H1 (cell line): ENCODE measurements around the gene GLRX. TPM values are rescaled to one million over a fixed set of nuclear protein-coding genes. Genes with fewer than 3 reads are reported as not detected.
"Not testable (repeated sequence)": the region's sequence is repeated elsewhere in the genome, so short reads cannot be mapped to it uniquely, and the experiment has no call there.

ENCODE experiments used
- CTCF ChIA-PET: fragments of 300-600 bp; sonication (Branson Sonifier 250); formaldehyde crosslinking; loops from one replicate; lab custom pipeline; 2021; ENCODE audit not compliant: partially characterized antibody; lab: Charles Lee
- POLR2A ChIA-PET: fragments of 300-600 bp; sonication (Branson Sonifier 250); formaldehyde crosslinking; loops from one replicate; lab custom pipeline; 2021; ENCODE audit warnings: inconsistent platforms; ENCODE audit not compliant: partially characterized antibody; lab: Charles Lee
- DNase-seq, 2 experiments: peaks; one replicate each; pipeline versions ENCODE4 v3.0.0 to v3.0.0-alpha.2; 2010 to 2022; ENCODE audit warnings: low spot score in 2 of 2, low read depth in 1 of 2, mixed read lengths in 1 of 2
- FAIRE-seq: peaks from 2 replicates; lab custom pipeline; 2011; peaks lifted over from hg19 to GRCh38; lab: Jason Lieb, UNC
- H2AFZ ChIP-seq: 2 replicates; pipeline ENCODE4 v1.8.1; 2012; ENCODE audit warnings: low read length, inconsistent platforms
- H2AK5ac ChIP-seq: 2 replicates; pipeline ENCODE4 v1.6.1; 2013; ENCODE audit warnings: low read depth, low read length
- H2BK120ac ChIP-seq: replicated peaks from 2 replicates; pipeline ENCODE3; 2013; ENCODE audit warnings: low read depth, low read length, inconsistent platforms
- H2BK12ac ChIP-seq: 2 replicates; pipeline ENCODE4 v1.6.1; 2013; ENCODE audit warnings: low read depth, low read length
- H2BK15ac ChIP-seq: 2 replicates; pipeline ENCODE4 v1.6.1; 2013; ENCODE audit warnings: low read length
- H2BK20ac ChIP-seq: 2 replicates; pipeline ENCODE4 v1.6.1; 2013; ENCODE audit warnings: low read length
- H2BK5ac ChIP-seq: 2 replicates; pipeline ENCODE4 v1.6.1; 2013; ENCODE audit warnings: low read depth, low read length
- H3K14ac ChIP-seq: 2 replicates; pipeline ENCODE4 v1.6.1; 2013; ENCODE audit warnings: inconsistent platforms; ENCODE audit not compliant: insufficient read length
- H3K18ac ChIP-seq: 2 replicates; pipeline ENCODE4 v1.6.1; 2013; ENCODE audit warnings: low read length; ENCODE audit errors: extremely low read depth
- H3K23ac ChIP-seq: 2 replicates; pipeline ENCODE4 v1.6.1; 2013; ENCODE audit warnings: inconsistent platforms; ENCODE audit not compliant: insufficient read length
- H3K23me2 ChIP-seq: 2 replicates; pipeline ENCODE4 v1.6.1; 2013; ENCODE audit warnings: low read depth, low read length
- H3K27ac ChIP-seq: 2 replicates; pipeline ENCODE4 v1.6.1; 2011; ENCODE audit warnings: low read depth, low read length, inconsistent platforms
- H3K27me3 ChIP-seq, 4 experiments: replicated peaks in 1 of 4; 1 replicate in 1 of 4; 2 replicates in 3 of 4; pipeline versions ENCODE4 v1.6.1 to v1.8.1; 2011 to 2013; ENCODE audit warnings: low read length in 3 of 4, mild to moderate bottlenecking in 3 of 4, inconsistent platforms in 2 of 4, mixed read lengths in 2 of 4, moderate library complexity in 1 of 4; ENCODE audit not compliant: control insufficient read depth in 3 of 4, insufficient read depth in 3 of 4; ENCODE audit errors: extremely low read depth in 1 of 4
- H3K36me3 ChIP-seq, 4 experiments: 2 replicates each; pipeline versions ENCODE4 v1.6.1 to v1.8.1; 2011 to 2013; ENCODE audit warnings: mild to moderate bottlenecking in 4 of 4, low read length in 3 of 4, moderate library complexity in 2 of 4, control low read depth in 1 of 4, inconsistent platforms in 1 of 4; ENCODE audit not compliant: insufficient read depth in 4 of 4, control insufficient read depth in 2 of 4
- H3K4ac ChIP-seq: replicated peaks from 2 replicates; pipeline ENCODE3; 2013; ENCODE audit warnings: low read length, low read depth, mixed read lengths, inconsistent platforms; ENCODE audit not compliant: insufficient read length
- H3K4me1 ChIP-seq, 4 experiments: replicated peaks in 1 of 4; 1 replicate in 1 of 4; 2 replicates in 3 of 4; pipeline versions ENCODE4 v1.6.1 to v1.8.1; 2011 to 2013; ENCODE audit warnings: low read length in 3 of 4, inconsistent platforms in 2 of 4, mixed read lengths in 1 of 4; ENCODE audit not compliant: insufficient read depth in 4 of 4, control insufficient read depth in 3 of 4
- H3K4me2 ChIP-seq, 2 experiments: 2 replicates each; pipeline versions ENCODE4 v1.6.1 to v1.8.1; 2011 to 2013; ENCODE audit warnings: low read depth in 2 of 2, low read length in 2 of 2, control low read depth in 1 of 2, inconsistent platforms in 1 of 2, mild to moderate bottlenecking in 1 of 2; ENCODE audit not compliant: insufficient read depth in 1 of 2
- H3K4me3 ChIP-seq, 4 experiments: fragments of 200-600, 300-600 bp in 1 of 4; sonication (generic), shearing (Covaris generic), sonication (Bioruptor Twin) in 1 of 4; 2 replicates each; pipeline versions ENCODE4 v1.5.1 to v1.8.1; 2011 to 2016; ENCODE audit warnings: low read length in 4 of 4, low read depth in 3 of 4, control low read depth in 2 of 4, inconsistent platforms in 2 of 4, mild to moderate bottlenecking in 2 of 4, mixed read lengths in 1 of 4, moderate library complexity in 1 of 4; ENCODE audit not compliant: insufficient read depth in 2 of 4; ENCODE audit errors: extremely low read depth in 1 of 4
- H3K56ac ChIP-seq: replicated peaks from 2 replicates; pipeline ENCODE3; 2013; ENCODE audit warnings: low read depth, mild to moderate bottlenecking, mixed read lengths, low read length, inconsistent platforms; ENCODE audit not compliant: insufficient read length
- H3K79me1 ChIP-seq: 2 replicates; pipeline ENCODE4 v1.6.1; 2013; ENCODE audit warnings: low read depth, low read length, control low read depth
- H3K79me2 ChIP-seq, 2 experiments: 2 replicates each; pipeline versions ENCODE4 v1.6.1 to v1.8.1; 2012 to 2013; ENCODE audit warnings: low read length in 2 of 2, mild to moderate bottlenecking in 2 of 2, inconsistent platforms in 1 of 2; ENCODE audit not compliant: insufficient read depth in 2 of 2, control insufficient read depth in 1 of 2
- H3K9ac ChIP-seq, 4 experiments: replicated peaks in 1 of 4; 1 replicate in 1 of 4; 2 replicates in 3 of 4; pipeline versions ENCODE4 v1.6.1 to v1.8.1; 2011 to 2013; ENCODE audit warnings: low read depth in 3 of 4, low read length in 3 of 4, control low read depth in 2 of 4, mild to moderate bottlenecking in 2 of 4, moderate library complexity in 2 of 4, inconsistent platforms in 1 of 4; ENCODE audit errors: extremely low read depth in 1 of 4
- H3K9me3 ChIP-seq, 2 experiments: 2 replicates each; pipeline versions ENCODE4 v1.6.1 to v1.8.1; 2012 to 2013; ENCODE audit warnings: mild to moderate bottlenecking in 2 of 2, moderate library complexity in 2 of 2, control low read depth in 1 of 2, inconsistent platforms in 1 of 2, low read depth in 1 of 2, low read length in 1 of 2, mixed read lengths in 1 of 2; ENCODE audit not compliant: insufficient read depth in 2 of 2
- H4K20me1 ChIP-seq, 2 experiments: replicated peaks in 1 of 2; 2 replicates each; pipeline versions ENCODE3 to v1.8.1; 2011 to 2013; ENCODE audit warnings: inconsistent platforms in 2 of 2, low read length in 2 of 2, mild to moderate bottlenecking in 1 of 2; ENCODE audit not compliant: insufficient read depth in 2 of 2, control insufficient read depth in 1 of 2
- H4K5ac ChIP-seq: 2 replicates; pipeline ENCODE4 v1.6.1; 2013; ENCODE audit warnings: low read length, low read depth, mixed read lengths, inconsistent platforms; ENCODE audit not compliant: insufficient read length
- H4K8ac ChIP-seq: 2 replicates; pipeline ENCODE4 v1.8.0; 2013; ENCODE audit warnings: mild to moderate bottlenecking, moderate library complexity, low read length, inconsistent platforms; ENCODE audit not compliant: insufficient read depth; ENCODE audit errors: extremely low read depth
- H4K91ac ChIP-seq: replicated peaks from 2 replicates; pipeline ENCODE3; 2013; ENCODE audit warnings: low read length, mixed read lengths, inconsistent platforms; ENCODE audit not compliant: insufficient read length
- WGBS, 2 experiments: shearing (Covaris generic) in 1 of 2; methylation state at CpG; one replicate each; pipeline versions ENCODE4 v1.1.6 to v1.1.7; 2013 to 2015; ENCODE audit warnings: low lambda C conversion rate in 2 of 2, mixed read lengths in 2 of 2, inconsistent platforms in 1 of 2, low coverage in 1 of 2, missing lambda C conversion rate in 1 of 2; ENCODE audit not compliant: insufficient replicate concordance in 2 of 2, insufficient coverage in 1 of 2, insufficient read length in 1 of 2; ENCODE audit errors: extremely low coverage in 1 of 2, missing lambda C conversion rate in 1 of 2; 5-methylcytosine and 5-hydroxymethylcytosine counted together
- polyA plus RNA-seq, 7 experiments: library from polyadenylated mRNA; depleted of rRNA in 3 of 7; stranded (reverse) in 5 of 7; unstranded in 2 of 7; fragments of >200 nt in 5 of 7; fragments of 200-250 nt in 2 of 7; gene quantifications; 1 replicate in 5 of 7; 2 replicates in 1 of 7; 4 replicates in 1 of 7; pipeline versions ENCODE4 v1.2.1 to v1.2.3, GENCODE V29; 2011 to 2013; ENCODE audit warnings: missing spikeins in 2 of 7, mixed read lengths in 2 of 7
- total RNA-seq: library from RNA; stranded (reverse); fragmentation: NEBNext Ultra II Directional; extraction: Animal tissue kit (Norgen Biotek cat#: 25700); gene quantifications from 2 replicates; pipeline ENCODE4 v1.2.1, GENCODE V29; 2021

GLRX gene
- total and polyA plus RNA-seq, 2 of the 8 experiments (the other 6 are each of a cell fraction or from before 2014, with no cell fraction given) = 22.9 to 31.2 TPM

DNA sequence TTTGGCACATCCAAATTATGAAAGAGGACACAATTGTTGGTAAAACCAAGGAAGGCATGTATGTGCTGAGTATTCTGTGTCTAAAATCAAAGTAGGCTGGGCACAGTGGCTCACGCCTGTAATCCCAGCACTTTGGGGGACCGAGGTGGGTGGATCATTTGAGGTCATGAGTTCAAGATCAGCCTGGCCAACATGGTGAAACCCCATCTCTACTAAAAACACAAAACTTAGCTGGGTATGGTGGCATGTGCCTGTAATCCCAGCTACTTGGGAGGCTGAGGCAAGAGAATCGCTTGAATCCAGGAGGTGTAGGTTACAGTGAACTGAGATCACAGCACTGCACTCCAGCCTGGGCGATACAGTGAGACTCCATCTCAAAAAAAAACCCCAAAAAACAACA, 14.4 kb upstream of the GLRX start:
- not testable (repeated sequence) for H2AFZ ChIP-seq, H2BK120ac ChIP-seq, H4K20me1 ChIP-seq, H2BK5ac ChIP-seq, H3K9me3 ChIP-seq, H3K4me2 ChIP-seq, H3K79me2 ChIP-seq, DNase-seq, H3K23ac ChIP-seq, H4K8ac ChIP-seq, H2BK20ac ChIP-seq, H3K4ac ChIP-seq, H2BK12ac ChIP-seq, H3K9ac ChIP-seq, H3K27me3 ChIP-seq, H3K4me3 ChIP-seq, H3K23me2 ChIP-seq, FAIRE-seq, H2AK5ac ChIP-seq, H4K5ac ChIP-seq, H3K4me1 ChIP-seq, H4K91ac ChIP-seq, H2BK15ac ChIP-seq, H3K14ac ChIP-seq, H3K36me3 ChIP-seq, H3K79me1 ChIP-seq, H3K27ac ChIP-seq, H3K56ac ChIP-seq, H3K18ac ChIP-seq
- 98% methylated on average over 4 of the region's 4 CpGs; no CpG with 5 or more reads in 1 of the 2 experiments for WGBS, 2 experiments
- CTCF ChIA-PET = interaction anchor here (0.8 to 3.9 kb wide), 9 partner anchors 9 to 75 kb away, joined by 3 to 24 read pairs (median 5); partner anchors contain the start of gene GLRX
- POLR2A ChIA-PET = interaction anchor here (1.5 kb wide), 1 partner anchor 29 kb away, joined by 3 read pairs; no protein-coding TSS in a partner anchor
